Nephron progenitor cell (in vitro differentiated cells): ENCODE results near the gene IL15RA.
"Not testable (repeated sequence)": the region's sequence is repeated elsewhere in the genome, so short reads cannot be mapped to it uniquely, and the experiment has no call there.

Experiments used
- DNase-seq: peaks from one replicate; pipeline ENCODE4 v3.0.0; 2021
- H3K27ac Mint-ChIP-seq: 2 replicates; pipeline ENCODE4 v1.8.0; 2021; ENCODE audit warnings: mild to moderate bottlenecking, moderate library complexity, mixed read lengths
- H3K27me3 Mint-ChIP-seq: 2 replicates; pipeline ENCODE4 v1.8.0; 2021; ENCODE audit warnings: mild to moderate bottlenecking, low read depth, mixed read lengths; ENCODE audit not compliant: poor library complexity
- H3K36me3 Mint-ChIP-seq: 2 replicates; pipeline ENCODE4 v1.8.0; 2021; ENCODE audit warnings: low read depth, mixed read lengths
- H3K4me1 Mint-ChIP-seq: 2 replicates; pipeline ENCODE4 v1.8.0; 2021; ENCODE audit warnings: mixed read lengths
- H3K4me3 Mint-ChIP-seq: 2 replicates; pipeline ENCODE4 v1.8.0; 2021; ENCODE audit warnings: mild to moderate bottlenecking, moderate library complexity, mixed read lengths
- H3K9me3 Mint-ChIP-seq: 2 replicates; pipeline ENCODE4 v1.8.0; 2021; ENCODE audit warnings: mild to moderate bottlenecking, moderate library complexity, mixed read lengths
- TF ChIP-seq, protein P1 (sequence below): fragments of 200-600 bp; sonication (generic); IDR thresholded peaks from 2 replicates; pipeline ENCODE4 v1.5.0; 2021; ENCODE audit warnings: antibody characterized with exemption

IL15RA gene

DNA sequence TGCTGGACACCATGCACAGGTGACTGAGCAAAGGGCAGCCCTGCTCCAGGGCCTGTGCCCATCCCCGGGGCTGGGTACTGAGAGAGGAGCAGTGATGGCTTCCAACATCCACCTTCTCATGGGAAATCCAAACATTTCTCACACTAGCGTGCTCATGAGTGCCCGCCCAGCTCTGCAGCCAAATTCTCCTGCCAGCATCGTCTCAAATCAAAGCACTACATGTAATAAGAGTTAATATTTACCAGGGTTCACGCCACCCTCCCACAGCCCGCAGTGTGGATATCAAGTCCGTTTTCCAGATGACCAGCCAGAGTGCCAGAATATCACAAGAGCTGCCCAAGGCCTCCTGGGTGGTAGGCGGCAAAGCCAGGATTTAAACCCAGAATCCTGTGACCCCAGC is 12.1 kb downstream of the IL15RA start:
- Mint-ChIP-seq H3K4me3 (no peak overlapping the region), H3K36me3 (no peaks in the 10 kb centered on the region), H3K4me1 (peaks cover 9% of the 10 kb centered on the region), H3K9me3 (no peaks in the 10 kb centered on the region), H3K27ac (no peak overlapping the region), H3K27me3 (peaks cover 25% of the 10 kb centered on the region)
- DNase-seq, result no peak
- TF ChIP-seq, protein P1, sequence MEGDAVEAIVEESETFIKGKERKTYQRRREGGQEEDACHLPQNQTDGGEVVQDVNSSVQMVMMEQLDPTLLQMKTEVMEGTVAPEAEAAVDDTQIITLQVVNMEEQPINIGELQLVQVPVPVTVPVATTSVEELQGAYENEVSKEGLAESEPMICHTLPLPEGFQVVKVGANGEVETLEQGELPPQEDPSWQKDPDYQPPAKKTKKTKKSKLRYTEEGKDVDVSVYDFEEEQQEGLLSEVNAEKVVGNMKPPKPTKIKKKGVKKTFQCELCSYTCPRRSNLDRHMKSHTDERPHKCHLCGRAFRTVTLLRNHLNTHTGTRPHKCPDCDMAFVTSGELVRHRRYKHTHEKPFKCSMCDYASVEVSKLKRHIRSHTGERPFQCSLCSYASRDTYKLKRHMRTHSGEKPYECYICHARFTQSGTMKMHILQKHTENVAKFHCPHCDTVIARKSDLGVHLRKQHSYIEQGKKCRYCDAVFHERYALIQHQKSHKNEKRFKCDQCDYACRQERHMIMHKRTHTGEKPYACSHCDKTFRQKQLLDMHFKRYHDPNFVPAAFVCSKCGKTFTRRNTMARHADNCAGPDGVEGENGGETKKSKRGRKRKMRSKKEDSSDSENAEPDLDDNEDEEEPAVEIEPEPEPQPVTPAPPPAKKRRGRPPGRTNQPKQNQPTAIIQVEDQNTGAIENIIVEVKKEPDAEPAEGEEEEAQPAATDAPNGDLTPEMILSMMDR, result no peak

- Mint-ChIP-seq H3K9me3 (no peaks in the 10 kb centered on the region), H3K4me1 (peaks cover 9% of the 10 kb centered on the region), H3K36me3 (no peaks in the 10 kb centered on the region), H3K27ac (no peak overlapping the region), H3K27me3 (peaks cover 25% of the 10 kb centered on the region), H3K4me3 (no peak overlapping the region)
- TF ChIP-seq, protein P1, result no peak
- DNase-seq, result no peak
Observed at GRCh38 chr10:5964736-5965135, 12.6 kb downstream of the IL15RA start.

- TF ChIP-seq, protein P1, result no peak
- H3K4me1 Mint-ChIP-seq, result peaks cover 9% of the 10 kb centered on the region
- H3K4me3 Mint-ChIP-seq, result no peak overlapping the region
- H3K9me3 Mint-ChIP-seq, result no peaks in the 10 kb centered on the region
- H3K27ac Mint-ChIP-seq, result no peak overlapping the region
- H3K27me3 Mint-ChIP-seq, result peaks cover 22% of the 10 kb centered on the region
- DNase-seq, result no peak
- no peaks in the 10 kb centered on the region for H3K36me3 Mint-ChIP-seq
Observed at GRCh38 chr10:5963591-5963990, 13.8 kb downstream of the IL15RA start.

GRCh38 chr10:5963071-5963470 is 14.3 kb downstream of the IL15RA start:
- no peaks in the 10 kb centered on the region for H3K9me3 Mint-ChIP-seq
- peaks cover 18% of the 10 kb centered on the region for H3K27me3 Mint-ChIP-seq
- TF ChIP-seq, protein P1, result no peak
- H3K27ac Mint-ChIP-seq, result no peak overlapping the region
- no peak for DNase-seq
- peaks cover 9% of the 10 kb centered on the region for H3K4me1 Mint-ChIP-seq
- no peaks in the 10 kb centered on the region for H3K36me3 Mint-ChIP-seq
- no peak overlapping the region for H3K4me3 Mint-ChIP-seq

DNA sequence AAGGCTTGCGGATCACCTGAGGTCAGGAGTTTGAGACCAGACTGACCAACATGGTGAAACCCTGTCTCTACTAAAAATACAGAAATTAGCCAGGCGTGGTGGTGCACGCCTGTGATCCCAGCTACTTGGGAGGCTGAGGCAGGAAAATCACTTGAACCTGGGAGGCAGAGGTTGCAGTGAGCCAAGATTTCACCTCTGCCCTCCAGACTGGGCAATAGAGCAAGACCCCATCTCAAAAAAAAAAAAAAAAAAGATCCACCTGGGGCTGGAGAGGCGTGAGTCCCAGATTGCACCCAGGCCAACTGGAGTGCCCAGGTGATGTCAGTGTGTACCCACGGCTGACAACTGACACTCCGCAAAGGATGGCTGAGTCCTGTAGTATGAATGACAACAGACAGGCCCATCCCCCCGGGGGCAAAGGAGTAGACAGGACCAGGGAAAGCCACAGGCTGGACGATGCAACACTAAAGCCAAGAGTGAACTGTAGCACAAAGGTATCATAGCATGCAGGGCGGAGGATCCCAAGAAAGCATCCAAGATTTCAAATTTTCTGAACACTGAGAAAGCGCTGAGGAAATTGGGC is 14.9 kb downstream of the IL15RA start:
- not testable (repeated sequence) for H3K9me3 Mint-ChIP-seq

DNA sequence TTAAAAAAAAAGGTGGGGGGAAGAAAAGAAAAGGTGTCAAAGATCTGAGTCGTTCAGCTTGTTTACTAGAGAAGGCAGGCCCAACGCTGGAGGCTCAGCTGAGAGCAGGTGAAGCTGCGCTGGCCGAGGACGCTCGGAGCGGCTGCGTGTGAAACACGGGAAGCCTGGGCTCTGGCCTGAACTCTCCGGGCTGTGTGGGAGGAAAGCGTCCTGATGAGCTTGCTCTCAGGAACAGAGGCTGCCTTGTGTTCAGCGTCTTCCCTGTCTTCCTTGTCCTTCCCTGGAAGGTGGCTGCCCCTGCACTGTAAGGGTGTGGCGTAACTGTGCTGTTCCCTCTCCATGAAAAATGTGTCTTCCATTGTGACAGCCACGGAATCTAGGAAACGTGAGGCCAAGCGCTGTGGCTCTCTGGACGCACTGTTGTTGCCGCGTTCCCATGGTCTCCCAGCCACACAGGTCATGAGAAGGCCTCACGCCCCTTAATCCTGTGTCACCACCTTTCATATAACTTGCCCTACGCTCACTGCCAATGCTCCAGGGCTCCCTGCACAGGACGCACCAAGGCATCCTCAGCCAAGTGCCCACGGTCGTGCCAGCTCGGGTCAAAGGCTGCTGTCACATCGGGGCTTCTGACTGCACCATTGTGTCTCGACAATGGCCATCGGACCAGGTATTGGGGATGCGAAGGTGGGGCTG is 15.8 kb downstream of the IL15RA start:
- Mint-ChIP-seq H3K4me3 (no peak overlapping the region), H3K9me3 (no peaks in the 10 kb centered on the region), H3K36me3 (no peaks in the 10 kb centered on the region), H3K27ac (peak overlapping the region; percentile 81), H3K4me1 (peaks cover 9% of the 10 kb centered on the region), H3K27me3 (peaks cover 12% of the 10 kb centered on the region)
- no peak for DNase-seq
- TF ChIP-seq, protein P1, result no peak

More for the DNA sequence above, 14.9 kb downstream of the IL15RA start:
- H3K4me1 Mint-ChIP-seq, H3K4me3 Mint-ChIP-seq, H3K27ac Mint-ChIP-seq, DNase-seq, H3K36me3 Mint-ChIP-seq: not testable (repeated sequence)
- peaks cover 15% of the 10 kb centered on the region for H3K27me3 Mint-ChIP-seq

DNA sequence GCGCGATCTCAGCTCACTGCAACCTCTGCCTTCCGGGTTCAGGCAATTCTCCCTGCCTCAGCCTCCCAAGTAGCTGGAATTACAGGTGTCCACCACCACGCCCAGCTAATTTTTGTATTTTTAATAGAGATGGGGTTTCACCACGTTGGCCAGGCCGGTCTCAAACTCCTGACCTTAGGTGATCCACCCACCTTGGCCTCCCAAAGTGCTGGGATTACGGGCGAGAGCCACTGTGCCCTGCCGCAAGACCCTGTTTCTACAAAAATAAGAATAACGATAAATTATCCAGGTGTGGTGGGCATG is 16.4 kb downstream of the IL15RA start:
- peaks cover 16% of the 10 kb centered on the region for H3K27me3 Mint-ChIP-seq
- not testable (repeated sequence) for H3K9me3 Mint-ChIP-seq, H3K27ac Mint-ChIP-seq, H3K4me3 Mint-ChIP-seq, DNase-seq, H3K4me1 Mint-ChIP-seq, H3K36me3 Mint-ChIP-seq
